ENCODE measurements around the gene TBC1D10A.

DNA sequence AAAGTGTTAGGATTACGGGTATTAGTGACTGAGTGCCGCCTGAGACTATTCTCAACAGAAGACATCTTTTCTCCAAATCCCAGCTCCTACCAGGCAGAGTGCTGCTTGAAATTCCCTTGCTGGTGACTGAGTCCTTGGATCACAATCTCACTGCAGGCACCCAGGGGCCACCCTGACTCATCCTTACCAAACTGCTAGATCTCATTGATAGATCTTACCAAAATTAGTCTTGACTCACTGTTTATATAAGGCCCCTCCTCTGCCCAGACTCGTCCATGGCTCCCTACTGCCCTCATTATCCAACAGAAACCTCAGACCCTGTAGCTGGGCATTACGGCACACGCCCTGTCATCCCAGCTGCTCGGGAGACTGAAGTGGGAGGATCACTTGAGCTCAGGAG is 14.7 kb downstream of the TBC1D10A start:
- TF ChIP-seq CTCF (conservative IDR thresholded peaks at IDR 0.05 in 1 of 2, IDR thresholded peaks at IDR 0.05 in 1 of 2; ENCODE audit: low read depth in 1 of 2, low read length in 2 of 2) = no peak
- TF ChIP-seq EZH2 (IDR thresholded peaks at IDR 0.05; ENCODE audit: low read length, missing control alignments) = no peak
